Measurements from ENCODE around the gene VAMP7.

DNA sequence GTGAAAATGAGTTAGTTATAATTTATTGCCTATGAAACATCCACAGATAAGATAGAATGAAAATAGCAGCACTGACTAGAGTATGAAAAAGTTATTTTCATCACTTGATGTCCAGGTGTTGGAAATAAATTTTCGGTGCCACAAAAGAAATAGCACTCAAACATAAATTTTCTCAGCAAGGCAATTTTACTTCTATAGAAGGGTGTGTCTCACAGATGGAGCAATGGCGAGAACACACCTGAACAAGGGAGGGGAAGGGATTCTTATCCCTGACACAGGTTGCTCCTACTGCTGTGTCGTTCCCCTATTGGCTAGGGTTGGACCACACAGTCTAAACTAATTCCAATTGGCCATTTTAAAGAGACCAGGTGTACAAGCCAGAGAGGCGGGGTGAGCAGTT lies 13.3 kb upstream of the VAMP7 start:
- TF ChIP-seq, protein P1, sequence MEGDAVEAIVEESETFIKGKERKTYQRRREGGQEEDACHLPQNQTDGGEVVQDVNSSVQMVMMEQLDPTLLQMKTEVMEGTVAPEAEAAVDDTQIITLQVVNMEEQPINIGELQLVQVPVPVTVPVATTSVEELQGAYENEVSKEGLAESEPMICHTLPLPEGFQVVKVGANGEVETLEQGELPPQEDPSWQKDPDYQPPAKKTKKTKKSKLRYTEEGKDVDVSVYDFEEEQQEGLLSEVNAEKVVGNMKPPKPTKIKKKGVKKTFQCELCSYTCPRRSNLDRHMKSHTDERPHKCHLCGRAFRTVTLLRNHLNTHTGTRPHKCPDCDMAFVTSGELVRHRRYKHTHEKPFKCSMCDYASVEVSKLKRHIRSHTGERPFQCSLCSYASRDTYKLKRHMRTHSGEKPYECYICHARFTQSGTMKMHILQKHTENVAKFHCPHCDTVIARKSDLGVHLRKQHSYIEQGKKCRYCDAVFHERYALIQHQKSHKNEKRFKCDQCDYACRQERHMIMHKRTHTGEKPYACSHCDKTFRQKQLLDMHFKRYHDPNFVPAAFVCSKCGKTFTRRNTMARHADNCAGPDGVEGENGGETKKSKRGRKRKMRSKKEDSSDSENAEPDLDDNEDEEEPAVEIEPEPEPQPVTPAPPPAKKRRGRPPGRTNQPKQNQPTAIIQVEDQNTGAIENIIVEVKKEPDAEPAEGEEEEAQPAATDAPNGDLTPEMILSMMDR (IDR thresholded peaks at IDR 0.05; ENCODE audit: poor library complexity, severe bottlenecking), result no peak
- TF ChIP-seq EP300 (conservative IDR thresholded peaks at IDR 0.05; ENCODE audit: poor library complexity, severe bottlenecking), result no peak
- no peak for TF ChIP-seq EZH2 (IDR thresholded peaks at IDR 0.05; ENCODE audit: borderline replicate concordance, insufficient read depth, low read length, poor library complexity, severe bottlenecking)
- TF ChIP-seq, protein P2, sequence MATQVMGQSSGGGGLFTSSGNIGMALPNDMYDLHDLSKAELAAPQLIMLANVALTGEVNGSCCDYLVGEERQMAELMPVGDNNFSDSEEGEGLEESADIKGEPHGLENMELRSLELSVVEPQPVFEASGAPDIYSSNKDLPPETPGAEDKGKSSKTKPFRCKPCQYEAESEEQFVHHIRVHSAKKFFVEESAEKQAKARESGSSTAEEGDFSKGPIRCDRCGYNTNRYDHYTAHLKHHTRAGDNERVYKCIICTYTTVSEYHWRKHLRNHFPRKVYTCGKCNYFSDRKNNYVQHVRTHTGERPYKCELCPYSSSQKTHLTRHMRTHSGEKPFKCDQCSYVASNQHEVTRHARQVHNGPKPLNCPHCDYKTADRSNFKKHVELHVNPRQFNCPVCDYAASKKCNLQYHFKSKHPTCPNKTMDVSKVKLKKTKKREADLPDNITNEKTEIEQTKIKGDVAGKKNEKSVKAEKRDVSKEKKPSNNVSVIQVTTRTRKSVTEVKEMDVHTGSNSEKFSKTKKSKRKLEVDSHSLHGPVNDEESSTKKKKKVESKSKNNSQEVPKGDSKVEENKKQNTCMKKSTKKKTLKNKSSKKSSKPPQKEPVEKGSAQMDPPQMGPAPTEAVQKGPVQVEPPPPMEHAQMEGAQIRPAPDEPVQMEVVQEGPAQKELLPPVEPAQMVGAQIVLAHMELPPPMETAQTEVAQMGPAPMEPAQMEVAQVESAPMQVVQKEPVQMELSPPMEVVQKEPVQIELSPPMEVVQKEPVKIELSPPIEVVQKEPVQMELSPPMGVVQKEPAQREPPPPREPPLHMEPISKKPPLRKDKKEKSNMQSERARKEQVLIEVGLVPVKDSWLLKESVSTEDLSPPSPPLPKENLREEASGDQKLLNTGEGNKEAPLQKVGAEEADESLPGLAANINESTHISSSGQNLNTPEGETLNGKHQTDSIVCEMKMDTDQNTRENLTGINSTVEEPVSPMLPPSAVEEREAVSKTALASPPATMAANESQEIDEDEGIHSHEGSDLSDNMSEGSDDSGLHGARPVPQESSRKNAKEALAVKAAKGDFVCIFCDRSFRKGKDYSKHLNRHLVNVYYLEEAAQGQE (IDR thresholded peaks at IDR 0.05; ENCODE audit: borderline replicate concordance), result no peak
- no peak for TF ChIP-seq SMC3 (conservative IDR thresholded peaks at IDR 0.05; ENCODE audit: poor library complexity)

All from neural cell (in vitro differentiated cells).